AG04449 (cell line): ENCODE results near the gene SIGLEC6.

Source experiments
- CTCF ChIA-PET: fragments of 350-600 bp; formaldehyde crosslinking; extraction: SDS; loops from one replicate; lab custom pipeline; 2021; ENCODE audit warnings: antibody characterized with exemption; lab: Yijun Ruan, JAX
- POLR2A ChIA-PET: fragments of 400-600, 350-600 bp; formaldehyde crosslinking; extraction: SDS; loops from one replicate; lab custom pipeline; 2020; ENCODE audit warnings: antibody characterized with exemption, inconsistent platforms; lab: Yijun Ruan, JAX
- DNase-seq: peaks from one replicate; pipeline ENCODE4 v3.0.0-alpha.2; 2010; ENCODE audit warnings: low read depth, low spot score
- H3K4me3 ChIP-seq: 2 replicates; pipeline ENCODE4 v1.5.1; 2011; ENCODE audit warnings: low read depth, mild to moderate bottlenecking, control low read depth, low read length
- CTCF ChIP-seq: IDR thresholded peaks from one replicate; pipeline ENCODE4 v1.5.1; 2011; ENCODE audit warnings: mild to moderate bottlenecking, moderate library complexity, low read length, control low read depth, inconsistent platforms; ENCODE audit not compliant: insufficient read depth; ENCODE audit errors: missing control alignments

Gene SIGLEC6

GRCh38 chr19:51489113-51489512 is 42.4 kb downstream of the SIGLEC6 start:
- DNase-seq, result no peak
- POLR2A ChIA-PET, result no interaction called here
- CTCF ChIA-PET, result interaction anchor here (1.5 kb wide), 1 partner anchor 16 kb away, joined by 4 read pairs; no protein-coding TSS in a partner anchor
- H3K4me3 ChIP-seq, result no peak overlapping the region
- no peak for TF ChIP-seq CTCF

- ChIA-PET CTCF (interaction anchor here (1.4 to 1.7 kb wide), 3 partner anchors 14 to 26 kb away, joined by 3 to 6 read pairs (median 4); no protein-coding TSS in a partner anchor), POLR2A (no interaction called here)
- no peak overlapping the region for H3K4me3 ChIP-seq
- DNase-seq, result no peak
- TF ChIP-seq CTCF, result no peak
Measured at GRCh38 chr19:51488491-51488890, 43.0 kb downstream of the SIGLEC6 start.

- no peak for TF ChIP-seq CTCF
- CTCF ChIA-PET, result no interaction called here
- H3K4me3 ChIP-seq, result no peak overlapping the region
- no peak for DNase-seq
- POLR2A ChIA-PET, result no interaction called here
Measured at GRCh38 chr19:51485960-51486660, 45.4 kb downstream of the SIGLEC6 start.

GRCh38 chr19:51480590-51480989 is 50.9 kb downstream of the SIGLEC6 start:
- no peak for TF ChIP-seq CTCF
- DNase-seq, result no peak
- ChIA-PET POLR2A (no interaction called here), CTCF (interaction anchor here (1.2 to 2.6 kb wide), 2 partner anchors 7 to 34 kb away, joined by 4 to 12 read pairs; no protein-coding TSS in a partner anchor)
- no peak overlapping the region for H3K4me3 ChIP-seq

- CTCF ChIA-PET, result interaction anchor here (1.2 kb wide), 1 partner anchor 34 kb away, joined by 4 read pairs; no protein-coding TSS in a partner anchor
- no peak for DNase-seq
- POLR2A ChIA-PET, result no interaction called here
- TF ChIP-seq CTCF, result no peak
- no peak overlapping the region for H3K4me3 ChIP-seq
Measured at GRCh38 chr19:51479531-51480331, 51.7 kb downstream of the SIGLEC6 start.
